HepG2 (cell line): ENCODE data around the gene CKS1B. TPM values are rescaled to one million over a fixed set of nuclear protein-coding genes. Genes with fewer than 3 reads are reported as not detected.

Experiments
- ATF7 ChIP-seq, 2 experiments: fragments of 450-650 bp in 1 of 2; sonication (generic) in 1 of 2; formaldehyde crosslinking in 1 of 2; IDR thresholded peaks; 2 replicates each; pipeline versions ENCODE4 v1.4.0 to v1.6.1; 2016 to 2020; ENCODE audit warnings: antibody characterized with exemption in 1 of 2, mild to moderate bottlenecking in 1 of 2, missing genetic modification reagents in 1 of 2
- ATRX ChIP-seq: sonication (generic); formaldehyde crosslinking; IDR thresholded peaks from 2 replicates; pipeline ENCODE4 v1.4.0; 2020; ENCODE audit warnings: missing genetic modification reagents, borderline replicate concordance
- CEBPZ ChIP-seq: IDR thresholded peaks from 2 replicates; pipeline ENCODE4 v1.6.1; 2012; ENCODE audit warnings: low read length, improper control_type of control experiment
- KDM6A ChIP-seq: IDR thresholded peaks from 2 replicates; pipeline ENCODE4 v1.6.1; 2016; ENCODE audit warnings: low read depth
- KLF11 ChIP-seq: IDR thresholded peaks from 2 replicates; pipeline ENCODE4 v1.6.1; 2016; ENCODE audit warnings: missing compliant biosample characterization
- MBNL3 ChIP-seq: fragments of 250-450 bp; sonication (Bioruptor Pico); conservative IDR thresholded peaks from 2 replicates; pipeline ENCODE4 v1.8.0; 2022; ENCODE audit warnings: mild to moderate bottlenecking, inconsistent platforms
- NCOA1 ChIP-seq: sonication (generic); formaldehyde crosslinking; IDR thresholded peaks from 2 replicates; pipeline ENCODE4 v1.9.0; 2021; ENCODE audit warnings: missing genetic modification reagents
- NR2C2 ChIP-seq: sonication (generic); formaldehyde crosslinking; IDR thresholded peaks from 2 replicates; pipeline ENCODE4 v1.4.0; 2020; ENCODE audit warnings: missing genetic modification reagents, mild to moderate bottlenecking, moderate library complexity, borderline replicate concordance
- NR2F1 ChIP-seq, 2 experiments: fragments of 450-650 bp in 1 of 2; formaldehyde crosslinking in 1 of 2; IDR thresholded peaks; 2 replicates each; pipeline versions ENCODE4 v1.5.0 to v1.6.1; 2016 to 2020; ENCODE audit warnings: mild to moderate bottlenecking in 1 of 2, missing compliant biosample characterization in 1 of 2, missing genetic modification reagents in 1 of 2, moderate library complexity in 1 of 2
- PHF21A ChIP-seq: sonication (generic); formaldehyde crosslinking; IDR thresholded peaks from 2 replicates; pipeline ENCODE4 v1.5.0; 2020; ENCODE audit warnings: mild to moderate bottlenecking, missing genetic modification reagents
- RFXAP ChIP-seq: sonication (generic); formaldehyde crosslinking; IDR thresholded peaks from 2 replicates; pipeline ENCODE4 v1.4.0; 2020; ENCODE audit warnings: missing genetic modification reagents, borderline replicate concordance
- SRY ChIP-seq: sonication (generic); formaldehyde crosslinking; IDR thresholded peaks from 2 replicates; pipeline ENCODE4 v1.8.0; 2022; ENCODE audit warnings: mild to moderate bottlenecking, missing genetic modification reagents
- ZNF138 ChIP-seq: sonication (generic); formaldehyde crosslinking; IDR thresholded peaks from 2 replicates; pipeline ENCODE4 v1.5.0; 2020; ENCODE audit warnings: mild to moderate bottlenecking, low read depth, missing genetic modification reagents
- ZNF180 ChIP-seq: sonication (generic); formaldehyde crosslinking; IDR thresholded peaks from 2 replicates; pipeline ENCODE4 v1.4.0; 2020; ENCODE audit warnings: low read depth, missing genetic modification reagents, borderline replicate concordance
- ZNF276 ChIP-seq: sonication (generic); formaldehyde crosslinking; IDR thresholded peaks from 2 replicates; pipeline ENCODE4 v1.4.0; 2020; ENCODE audit warnings: mild to moderate bottlenecking, low read depth, missing genetic modification reagents
- ZNF296 ChIP-seq: sonication (generic); formaldehyde crosslinking; conservative IDR thresholded peaks from 2 replicates; pipeline ENCODE4 v1.5.0; 2020; ENCODE audit warnings: mild to moderate bottlenecking, missing genetic modification reagents
- ZNF33B ChIP-seq: sonication (generic); formaldehyde crosslinking; IDR thresholded peaks from 2 replicates; pipeline ENCODE4 v1.5.1; 2020; ENCODE audit warnings: mild to moderate bottlenecking, missing genetic modification reagents
- ZNF850 ChIP-seq: sonication (generic); formaldehyde crosslinking; conservative IDR thresholded peaks from 2 replicates; pipeline ENCODE4 v1.9.0; 2021; ENCODE audit warnings: mild to moderate bottlenecking, missing genetic modification reagents
- polyA plus RNA-seq, 8 experiments: library from polyadenylated mRNA; depleted of rRNA in 3 of 8; stranded (reverse) in 7 of 8; unstranded in 1 of 8; fragments of >200 nt; fragmentation: Illumina TruSeq in 4 of 8; extraction: Trizol in 4 of 8; gene quantifications; 2 replicates each; pipeline versions ENCODE4 v1.2.1 to v1.2.3, GENCODE V29; 2011 to 2016; ENCODE audit warnings: low read depth in 4 of 8, missing spikeins in 1 of 8, mixed read lengths in 1 of 8; ENCODE audit not compliant: insufficient read depth in 1 of 8
- total RNA-seq, 5 experiments: library from RNA; depleted of rRNA; stranded (reverse); fragments of >200 nt; fragmentation: Illumina TruSeq; extraction: Trizol; gene quantifications; 2 replicates each; pipeline ENCODE4 v1.2.3, GENCODE V29; 2016; ENCODE audit warnings: low read depth in 1 of 5
- TF ChIP-seq, protein P1 (sequence below): sonication (generic); formaldehyde crosslinking; IDR thresholded peaks from 2 replicates; pipeline ENCODE4 v1.4.0; 2020; ENCODE audit warnings: missing genetic modification reagents, borderline replicate concordance
- TF ChIP-seq, protein P2 (sequence below): sonication (generic); IDR thresholded peaks from 2 replicates; pipeline ENCODE4 v1.6.1; 2016; ENCODE audit warnings: low read depth, borderline replicate concordance

CKS1B gene
- total and polyA plus RNA-seq, 2 of the 13 experiments (the other 11 are each of a cell fraction or from before 2014, with no cell fraction given): 217 to 222 TPM

DNA sequence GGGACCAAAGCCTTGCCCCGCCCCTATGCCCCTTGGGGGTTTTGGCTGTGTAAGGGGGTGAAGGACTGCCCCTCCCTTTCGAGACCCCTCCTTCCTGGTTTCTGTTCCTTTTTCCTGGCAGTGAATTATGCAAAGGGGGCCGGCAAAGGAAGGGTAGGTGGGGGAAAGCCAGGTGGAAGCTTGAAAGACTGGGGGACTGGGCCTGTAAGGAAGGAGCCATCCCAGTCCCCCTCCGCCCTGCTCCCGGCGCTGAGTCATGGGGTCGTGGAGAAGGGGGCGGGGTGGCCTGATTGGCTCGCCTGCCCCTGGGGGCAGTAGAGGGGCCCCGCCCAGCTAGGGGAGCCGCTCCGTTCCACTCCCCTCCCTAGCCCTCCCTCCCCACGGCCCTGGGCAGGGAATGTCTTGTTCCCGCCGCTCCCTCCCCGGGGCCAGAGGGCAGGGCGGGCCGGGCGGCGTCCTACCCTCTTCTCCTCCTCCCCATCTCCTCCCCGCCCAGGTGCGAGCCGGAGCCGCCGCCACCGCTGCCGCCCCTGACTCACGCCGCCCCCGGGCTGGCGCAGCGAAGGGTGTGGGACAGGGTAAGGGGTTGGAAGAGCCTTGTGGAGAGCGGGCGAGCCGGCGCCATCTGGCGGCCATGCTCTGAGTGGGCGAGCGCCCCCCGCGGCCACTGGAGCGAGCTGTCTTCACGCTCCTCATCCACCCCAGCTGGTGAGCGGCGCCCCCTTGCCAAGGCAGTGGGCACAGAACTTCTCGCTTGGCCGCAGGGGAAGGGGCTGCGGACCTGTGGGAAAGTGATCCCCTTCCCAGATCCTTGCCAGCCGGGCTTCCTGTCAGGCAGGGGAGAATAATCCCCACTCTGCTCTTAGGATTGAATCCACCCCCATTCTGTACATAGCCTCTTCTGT, 42.8 kb downstream of the CKS1B start (continued):
- TF ChIP-seq ZNF180 (CRISPR knock-in tag) (no peak), ZNF276 (peak; percentile 99), ZNF296 (CRISPR knock-in tag) (no peak), PHF21A (peak; percentile 96), NR2C2 (CRISPR knock-in tag) (no peak; the same call in 1 of the 2 replicates), NR2F1 (CRISPR knock-in tag; IDR thresholded peaks at IDR 0.05) (peak in 1 of 2 experiments; percentile 55; a peak in 1 of 4 replicates), MBNL3 (no peak), RFXAP (peak; percentile 57; the same call in 1 of the 2 replicates), ATF7 (IDR thresholded peaks at IDR 0.05) (no peak), ATF7 (CRISPR knock-in tag; IDR thresholded peaks at IDR 0.05) (no peak; the same call in 1 of the 2 replicates), ZNF33B (no peak), KLF11 (CRISPR knock-in tag) (0 out of 2 replicates have a peak, but pooled peaks have one; percentile 56), CEBPZ (no peak), KDM6A (CRISPR knock-in tag) (no peak), ZNF850 (CRISPR knock-in tag) (no peak), ZNF138 (CRISPR knock-in tag) (no peak), NCOA1 (CRISPR knock-in tag) (no peak), SRY (CRISPR knock-in tag) (no peak; the same call in 1 of the 2 replicates), ATRX (CRISPR knock-in tag) (no peak)
- TF ChIP-seq, protein P1, sequence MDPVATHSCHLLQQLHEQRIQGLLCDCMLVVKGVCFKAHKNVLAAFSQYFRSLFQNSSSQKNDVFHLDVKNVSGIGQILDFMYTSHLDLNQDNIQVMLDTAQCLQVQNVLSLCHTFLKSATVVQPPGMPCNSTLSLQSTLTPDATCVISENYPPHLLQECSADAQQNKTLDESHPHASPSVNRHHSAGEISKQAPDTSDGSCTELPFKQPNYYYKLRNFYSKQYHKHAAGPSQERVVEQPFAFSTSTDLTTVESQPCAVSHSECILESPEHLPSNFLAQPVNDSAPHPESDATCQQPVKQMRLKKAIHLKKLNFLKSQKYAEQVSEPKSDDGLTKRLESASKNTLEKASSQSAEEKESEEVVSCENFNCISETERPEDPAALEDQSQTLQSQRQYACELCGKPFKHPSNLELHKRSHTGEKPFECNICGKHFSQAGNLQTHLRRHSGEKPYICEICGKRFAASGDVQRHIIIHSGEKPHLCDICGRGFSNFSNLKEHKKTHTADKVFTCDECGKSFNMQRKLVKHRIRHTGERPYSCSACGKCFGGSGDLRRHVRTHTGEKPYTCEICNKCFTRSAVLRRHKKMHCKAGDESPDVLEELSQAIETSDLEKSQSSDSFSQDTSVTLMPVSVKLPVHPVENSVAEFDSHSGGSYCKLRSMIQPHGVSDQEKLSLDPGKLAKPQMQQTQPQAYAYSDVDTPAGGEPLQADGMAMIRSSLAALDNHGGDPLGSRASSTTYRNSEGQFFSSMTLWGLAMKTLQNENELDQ (CRISPR knock-in tag): no peak
- TF ChIP-seq, protein P2, sequence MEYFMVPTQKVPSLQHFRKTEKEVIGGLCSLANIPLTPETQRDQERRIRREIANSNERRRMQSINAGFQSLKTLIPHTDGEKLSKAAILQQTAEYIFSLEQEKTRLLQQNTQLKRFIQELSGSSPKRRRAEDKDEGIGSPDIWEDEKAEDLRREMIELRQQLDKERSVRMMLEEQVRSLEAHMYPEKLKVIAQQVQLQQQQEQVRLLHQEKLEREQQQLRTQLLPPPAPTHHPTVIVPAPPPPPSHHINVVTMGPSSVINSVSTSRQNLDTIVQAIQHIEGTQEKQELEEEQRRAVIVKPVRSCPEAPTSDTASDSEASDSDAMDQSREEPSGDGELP: peak; percentile 67; the same call in 1 of the 2 replicates
